Ramos (cell line): ENCODE data around the gene CD8A.

ENCODE experiments used
- in situ Hi-C: fragments of 300-500 bp; cut with MboI; formaldehyde crosslinking; loops from one replicate; pipeline ENCODE4 v1.14.3; 2022; ENCODE audit warnings: low sequenced_read_pairs; ENCODE audit not compliant: unreplicated experiment

The CD8A gene

DNA sequence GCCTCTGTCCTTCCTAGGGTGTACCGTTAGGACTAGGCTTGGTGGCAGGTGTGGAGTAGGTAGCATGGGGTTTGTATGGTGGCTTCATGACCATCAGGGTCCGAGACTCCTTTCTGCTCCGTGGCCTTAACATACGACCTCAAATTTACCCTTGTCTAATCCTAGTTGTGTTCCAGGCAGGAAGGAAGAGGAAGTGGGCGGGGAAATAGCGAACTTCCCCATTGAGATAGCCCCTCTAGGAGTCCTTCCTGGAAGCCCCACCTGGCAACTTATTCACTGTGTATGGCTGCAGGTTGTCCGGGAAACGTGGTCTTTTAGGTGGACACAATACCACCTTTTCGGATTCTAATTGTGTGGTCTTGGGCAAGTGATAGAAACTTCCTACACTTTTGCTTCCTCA is 9.3 kb downstream of the CD8A start:
- in situ Hi-C loops: no loop called here

DNA sequence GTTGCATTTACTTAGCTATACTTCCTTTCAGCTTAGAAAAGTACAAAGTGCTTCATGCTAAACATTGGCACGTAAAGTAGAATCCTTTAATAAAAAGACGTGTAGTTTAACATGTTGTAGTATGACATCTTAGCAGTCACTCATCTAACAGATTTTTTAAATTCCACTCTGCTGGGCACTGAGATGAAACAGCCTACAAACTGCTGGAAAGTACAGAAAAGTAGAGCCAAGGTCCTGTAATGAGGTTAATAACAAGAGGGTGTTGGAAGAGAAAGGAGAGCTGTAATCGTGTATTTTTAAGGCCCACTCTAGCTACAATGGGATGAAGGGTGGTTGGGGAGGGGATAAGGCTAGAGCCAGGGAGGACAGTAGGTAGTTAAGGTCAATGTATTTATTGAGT is 10.7 kb downstream of the CD8A start:
- in situ Hi-C loops: no loop called here

DNA sequence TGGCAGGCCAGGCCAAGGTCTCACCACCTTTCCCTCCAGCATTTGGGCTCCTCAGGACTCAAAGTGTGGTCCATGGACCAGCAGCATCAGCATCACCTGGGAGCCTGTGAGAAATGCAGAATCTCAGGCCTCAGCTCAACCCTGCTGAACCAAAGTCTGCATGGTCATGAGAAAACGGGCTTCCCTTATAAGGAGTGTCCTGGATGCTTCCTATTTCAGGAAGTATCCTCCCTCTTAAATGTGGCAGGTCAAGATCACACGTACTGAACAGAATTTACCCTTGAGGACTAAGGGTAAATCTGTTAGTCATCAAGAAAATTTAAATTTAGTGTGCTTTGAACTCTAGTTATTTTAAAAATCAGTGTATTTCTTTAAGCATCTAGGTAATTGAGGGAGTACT is 11.8 kb downstream of the CD8A start:
- in situ Hi-C loops: no loop called here

DNA sequence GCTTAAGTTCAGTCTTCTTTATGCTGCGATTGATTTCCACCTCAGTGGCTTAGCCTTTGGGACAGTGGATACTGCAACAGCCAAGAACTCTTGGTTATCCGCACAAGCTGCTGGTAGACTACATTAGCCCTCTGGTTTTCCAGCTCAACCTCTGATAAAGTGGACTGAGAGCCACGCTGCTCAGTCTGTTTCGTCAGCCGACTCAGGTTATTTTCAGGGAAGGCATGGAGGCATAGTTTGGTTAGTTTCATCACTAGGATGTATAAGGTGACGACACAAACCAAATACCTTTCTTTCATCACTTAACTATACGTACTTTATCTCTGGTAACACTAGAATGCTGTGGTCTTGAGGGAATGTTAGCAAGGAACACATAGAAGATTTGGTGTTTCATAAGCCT is 14.2 kb downstream of the CD8A start:
- in situ Hi-C loops: no loop called here

DNA sequence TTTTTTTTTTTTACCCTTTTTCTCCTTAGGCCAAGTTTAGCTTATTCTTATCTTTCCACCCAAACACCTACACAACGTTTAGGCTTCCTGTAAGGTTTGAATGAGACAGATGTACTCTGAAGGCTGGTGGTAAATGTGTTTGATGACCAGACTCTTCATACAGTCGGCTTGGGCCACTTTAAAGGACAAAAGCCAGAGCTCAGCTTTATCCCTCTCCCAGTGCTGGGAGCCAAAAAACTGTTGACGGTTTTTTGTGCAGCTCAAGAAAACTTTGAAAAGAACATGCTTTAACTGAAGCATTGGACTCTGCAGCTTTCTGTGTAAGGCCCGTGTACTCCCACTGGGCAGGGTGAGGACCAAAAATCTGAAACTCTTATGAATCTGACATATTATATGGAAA is 15.4 kb downstream of the CD8A start:
- in situ Hi-C loops: no loop called here

DNA sequence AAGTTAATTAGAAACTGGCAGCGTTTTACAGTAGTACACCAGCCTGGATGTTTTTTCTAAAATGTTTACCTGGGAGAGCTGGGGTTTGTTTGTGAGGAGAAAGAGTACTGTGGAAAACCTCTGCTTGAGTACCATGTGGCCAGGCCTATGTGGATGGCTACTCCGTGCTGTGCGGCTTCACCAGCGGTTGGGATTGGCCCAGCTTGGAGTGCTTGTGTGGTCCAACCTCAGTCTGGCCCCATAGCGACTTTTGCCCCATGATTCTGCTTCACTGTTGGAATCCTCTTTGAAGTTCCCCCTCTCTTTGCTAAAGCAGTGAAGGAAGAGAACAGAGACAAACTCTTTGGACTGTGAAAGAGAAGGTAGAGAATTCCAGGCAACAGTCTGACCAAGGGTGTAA is 15.9 kb downstream of the CD8A start:
- in situ Hi-C loops: no loop called here

DNA sequence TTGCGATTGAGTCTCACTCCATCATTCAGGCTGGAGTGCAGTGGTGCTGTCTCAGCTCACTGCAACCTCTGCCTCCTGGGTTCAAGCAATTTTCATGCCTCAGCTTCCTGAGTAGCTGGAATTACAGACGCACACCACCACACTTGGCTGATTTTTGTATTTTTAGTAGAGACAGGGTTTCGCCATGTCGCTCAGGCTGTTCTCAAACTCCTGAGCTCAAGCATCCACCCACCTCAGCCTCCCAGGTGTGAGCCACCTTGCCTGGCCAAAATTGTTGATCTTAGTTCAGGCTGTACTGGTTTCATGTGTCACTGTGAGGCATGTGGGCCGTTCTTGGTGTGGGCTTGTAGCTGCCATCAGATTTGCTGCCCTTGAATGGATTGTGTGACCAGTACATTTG is 18.1 kb downstream of the CD8A start:
- in situ Hi-C loops: no loop called here

DNA sequence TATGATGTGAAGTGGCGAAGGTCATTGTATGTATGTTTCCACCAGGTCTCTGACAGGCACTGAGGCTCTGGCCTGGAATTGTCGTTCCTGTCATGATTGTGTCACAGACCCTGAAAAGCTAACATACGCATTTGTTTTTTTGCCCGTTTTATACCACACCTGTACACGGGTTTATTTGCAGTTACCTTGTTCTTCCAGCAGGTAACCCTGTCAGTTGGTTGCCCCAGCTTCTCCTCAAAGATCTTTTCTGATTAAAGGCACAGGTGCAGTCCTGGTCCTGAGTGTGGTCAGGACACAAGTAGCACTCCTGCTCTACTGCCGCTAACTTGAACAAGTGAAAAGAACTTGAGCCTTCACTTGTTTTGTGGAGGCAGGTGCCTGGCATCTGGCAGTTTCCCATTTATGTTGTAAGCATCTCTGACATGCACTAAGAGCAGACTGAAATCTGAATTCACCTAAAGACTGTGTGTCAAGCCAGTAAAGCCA is 19.9 kb downstream of the CD8A start:
- in situ Hi-C loops: no loop called here

DNA sequence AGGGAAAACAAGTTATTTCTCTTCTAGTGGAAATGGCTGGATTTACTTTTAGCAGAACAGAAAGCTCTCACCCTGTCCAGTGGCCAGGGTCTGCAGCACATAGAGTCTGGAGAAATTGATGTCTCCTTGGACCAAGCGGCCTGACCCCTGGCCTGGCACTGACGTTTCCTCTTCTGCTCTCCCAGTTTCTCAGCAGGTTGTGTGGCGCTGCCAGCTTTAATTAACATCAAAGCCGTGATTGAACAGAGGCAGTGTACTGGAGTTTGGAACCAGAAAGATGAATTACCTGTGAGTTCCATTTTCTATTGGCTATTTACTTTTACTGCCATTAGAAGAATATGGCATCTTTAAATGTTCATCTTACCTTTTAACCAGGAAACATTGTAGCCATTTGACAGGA is 20.9 kb downstream of the CD8A start:
- in situ Hi-C loops: no loop called here

DNA sequence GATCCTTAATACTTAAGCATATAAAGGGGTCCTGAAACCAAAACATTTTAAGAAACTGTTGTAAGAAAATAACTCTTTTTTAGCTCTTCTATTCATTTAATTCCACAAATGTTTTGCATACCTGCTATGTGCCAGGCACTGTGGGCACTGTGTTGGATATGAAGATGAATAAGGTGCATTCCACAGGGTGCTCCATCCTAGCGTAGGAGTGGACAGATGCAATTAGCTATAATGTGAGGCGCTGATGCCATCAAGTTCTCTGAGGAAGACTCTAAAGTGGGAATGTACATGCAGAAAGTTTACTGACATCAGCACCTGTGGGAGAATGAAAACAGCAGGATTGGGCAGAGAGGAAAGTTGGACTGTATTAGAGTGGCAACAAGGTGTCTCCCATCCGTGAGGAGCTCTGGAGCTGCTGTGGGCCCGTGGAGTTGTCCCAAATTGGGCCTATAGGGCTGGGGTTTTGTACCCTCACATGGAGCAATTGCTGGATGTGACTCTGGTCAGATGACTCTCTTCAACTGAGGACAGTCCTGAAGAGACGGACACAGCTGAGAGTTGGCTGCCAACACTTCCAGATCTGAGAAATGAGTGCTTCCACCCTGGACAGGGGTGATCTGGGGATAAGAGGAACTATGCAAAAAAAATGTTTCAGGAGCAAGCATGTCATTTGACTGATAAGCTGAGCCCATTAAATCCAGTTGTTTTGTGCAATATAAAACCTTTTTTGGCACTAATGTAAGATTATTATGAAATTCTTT is 22.3 kb downstream of the CD8A start:
- in situ Hi-C loops: no loop called here

DNA sequence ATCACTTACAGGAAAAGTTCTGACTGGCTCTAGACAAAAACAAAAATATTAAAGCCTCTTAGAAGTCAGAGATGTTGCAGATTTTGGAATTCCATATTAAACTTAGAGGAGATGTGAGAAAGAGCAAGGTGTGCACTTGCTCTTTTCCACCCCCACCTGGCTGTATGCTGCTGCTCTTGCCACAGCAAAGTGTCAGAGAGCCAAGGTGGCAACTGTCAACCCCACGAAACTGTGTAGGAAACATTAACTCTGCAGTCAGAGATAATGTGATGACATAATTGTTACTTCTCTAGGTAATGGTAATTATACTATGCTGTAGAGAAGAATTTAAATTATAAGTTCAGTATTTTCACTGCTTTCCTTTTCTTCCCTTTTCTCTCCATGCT is 25.4 kb downstream of the CD8A start:
- in situ Hi-C loops: no loop called here

DNA sequence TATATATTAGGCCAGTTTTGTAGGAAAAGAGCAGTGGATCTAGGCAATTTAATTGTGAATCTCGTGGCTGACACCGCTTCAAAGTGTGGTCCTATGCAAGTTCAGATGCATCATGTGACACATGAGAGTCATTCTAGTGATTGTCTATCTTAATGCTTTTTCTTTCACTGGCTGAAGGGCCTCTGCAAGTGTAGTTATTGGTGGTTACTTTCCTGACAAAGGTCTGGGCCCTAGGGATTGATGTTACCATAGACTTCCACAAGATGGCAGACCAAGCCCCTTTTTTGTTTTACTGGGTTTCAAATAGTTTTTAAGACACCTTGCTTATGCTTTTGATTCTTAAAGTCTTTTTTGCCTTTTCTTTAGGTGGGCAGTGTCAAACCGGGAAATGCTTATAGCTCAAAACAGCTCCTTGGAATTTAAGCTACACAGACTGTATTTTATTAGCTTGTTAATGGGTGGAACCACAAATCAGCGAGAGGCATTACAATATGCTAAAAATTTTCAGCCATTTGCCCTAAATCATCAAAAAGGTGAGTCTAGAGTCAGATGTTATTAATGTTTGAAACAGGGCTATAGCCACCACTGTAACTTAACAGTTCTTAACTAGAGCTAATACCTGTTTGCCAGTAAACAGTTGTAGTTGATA is 25.9 kb downstream of the CD8A start:
- in situ Hi-C loops: no loop called here

DNA sequence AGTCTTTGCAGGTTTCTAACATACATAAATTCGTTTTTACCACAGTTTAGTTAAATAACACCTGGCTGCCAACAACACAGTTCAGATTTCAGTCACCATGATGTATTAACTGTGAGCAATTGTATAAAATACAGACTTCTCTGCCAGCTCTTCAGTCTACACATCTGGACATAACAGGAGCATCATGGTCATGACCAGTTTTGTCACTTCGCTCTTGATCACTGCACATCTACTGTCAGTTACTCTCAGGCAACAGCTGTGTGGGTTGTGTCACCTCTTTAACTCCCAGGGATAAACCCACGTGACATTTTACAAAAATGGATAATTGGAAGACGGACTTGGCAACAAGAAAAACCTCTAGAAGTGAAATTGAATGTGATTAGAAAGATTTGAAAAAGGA is 30.3 kb downstream of the CD8A start:
- in situ Hi-C loops: no loop called here

DNA sequence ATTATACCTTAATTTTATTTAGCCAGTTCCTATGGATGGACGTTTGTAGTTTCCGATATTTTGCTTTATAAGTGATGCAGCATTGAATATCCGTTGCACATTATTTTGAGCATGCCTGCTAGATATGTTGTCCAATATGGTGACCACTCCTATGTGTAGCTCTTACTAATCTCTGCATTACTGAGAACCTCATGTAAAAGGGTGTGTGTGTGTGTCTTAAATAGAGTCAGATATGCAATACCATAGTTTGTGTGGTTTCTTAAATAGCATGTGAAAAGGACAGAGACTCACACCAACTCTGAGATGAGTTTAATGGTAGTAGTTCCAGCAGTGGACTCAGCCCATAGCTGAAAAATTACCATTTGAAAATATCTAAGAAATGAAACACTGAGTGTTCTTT is 32.3 kb downstream of the CD8A start:
- in situ Hi-C loops: no loop called here

DNA sequence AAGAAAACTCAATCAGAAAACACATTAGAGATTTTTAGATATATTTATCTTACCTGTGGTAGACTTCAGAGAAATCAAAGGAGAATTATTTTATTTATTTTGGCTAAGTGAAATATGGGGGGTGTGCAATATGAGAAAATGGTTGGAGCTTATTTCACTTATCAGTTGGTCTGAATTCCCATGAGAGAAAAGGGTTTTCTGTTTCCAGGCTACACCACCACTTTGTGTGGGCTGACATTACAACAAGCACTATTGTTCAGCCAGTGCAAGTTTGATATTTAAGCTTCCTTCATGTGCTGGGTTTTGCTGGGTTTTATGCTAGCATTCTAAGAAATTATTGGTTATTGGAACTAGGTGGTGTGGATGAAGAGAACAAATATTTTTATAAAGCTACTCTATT is 37.1 kb downstream of the CD8A start:
- in situ Hi-C loops: no loop called here

DNA sequence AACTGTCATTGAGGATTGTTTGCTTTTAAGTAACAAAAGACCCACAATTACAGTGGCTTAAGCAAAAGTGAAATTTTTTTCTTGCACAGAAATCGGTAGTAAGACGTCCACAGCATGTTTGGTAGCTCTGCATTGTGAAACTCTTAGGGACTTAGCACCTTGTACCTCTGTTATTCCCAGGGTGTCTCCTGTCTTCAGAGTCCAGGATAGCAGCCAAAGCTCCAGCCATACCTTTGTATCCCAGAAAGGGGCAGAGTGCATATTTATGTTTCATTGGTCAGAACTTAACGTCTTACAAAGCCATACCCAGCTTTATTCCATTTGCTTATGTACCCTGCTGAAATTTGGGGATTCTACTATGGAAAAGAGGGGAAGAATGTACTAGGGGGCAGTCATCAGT is 37.8 kb downstream of the CD8A start:
- in situ Hi-C loops: no loop called here

DNA sequence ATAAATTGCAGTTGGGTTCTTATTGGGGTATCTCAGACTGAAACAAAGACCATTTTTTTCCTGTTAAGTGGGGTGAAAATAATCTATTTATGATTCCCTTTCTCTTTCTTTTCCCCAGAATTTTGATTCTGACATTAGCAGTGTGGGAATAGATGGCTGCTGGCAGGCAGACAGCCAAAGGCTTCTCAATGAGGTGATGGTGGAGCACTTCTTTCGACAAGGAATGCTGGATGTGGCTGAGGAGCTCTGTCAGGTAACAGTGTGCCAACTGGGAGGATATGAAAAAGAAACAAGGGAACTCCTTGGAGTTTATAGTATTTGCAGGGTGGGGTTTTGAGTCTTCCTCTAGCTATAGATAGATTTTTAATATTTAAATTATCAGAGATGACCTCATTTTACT is 38.9 kb downstream of the CD8A start:
- in situ Hi-C loops: no loop called here

DNA sequence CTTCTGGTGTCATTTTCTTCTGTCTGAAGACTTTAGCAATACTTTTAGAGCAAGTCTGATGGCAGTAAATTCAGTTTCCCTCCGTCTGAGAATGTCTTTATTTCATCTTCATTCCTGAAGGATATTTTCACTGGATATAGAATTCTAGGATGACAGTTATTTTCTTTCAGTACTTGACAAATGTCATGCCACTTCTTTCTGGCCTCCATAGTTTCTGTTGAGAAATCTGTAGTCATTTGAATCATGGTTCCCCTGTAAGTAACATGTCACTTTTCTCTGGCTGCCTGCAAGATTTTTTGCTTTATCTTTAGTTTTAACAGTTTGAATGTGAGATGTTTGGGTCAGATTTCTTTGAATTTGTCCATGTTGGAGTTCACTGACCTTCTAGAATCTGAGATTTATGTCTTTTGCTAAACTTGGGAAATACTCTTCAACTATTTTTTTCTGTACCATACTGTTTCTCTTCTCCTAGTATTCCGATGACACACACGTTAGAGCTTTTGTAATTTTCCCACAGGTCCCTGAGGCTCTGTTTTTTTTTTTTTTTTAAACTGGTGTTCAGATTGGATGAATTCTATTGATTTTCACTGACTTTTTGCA is 40.4 kb downstream of the CD8A start:
- in situ Hi-C loops: no loop called here

DNA sequence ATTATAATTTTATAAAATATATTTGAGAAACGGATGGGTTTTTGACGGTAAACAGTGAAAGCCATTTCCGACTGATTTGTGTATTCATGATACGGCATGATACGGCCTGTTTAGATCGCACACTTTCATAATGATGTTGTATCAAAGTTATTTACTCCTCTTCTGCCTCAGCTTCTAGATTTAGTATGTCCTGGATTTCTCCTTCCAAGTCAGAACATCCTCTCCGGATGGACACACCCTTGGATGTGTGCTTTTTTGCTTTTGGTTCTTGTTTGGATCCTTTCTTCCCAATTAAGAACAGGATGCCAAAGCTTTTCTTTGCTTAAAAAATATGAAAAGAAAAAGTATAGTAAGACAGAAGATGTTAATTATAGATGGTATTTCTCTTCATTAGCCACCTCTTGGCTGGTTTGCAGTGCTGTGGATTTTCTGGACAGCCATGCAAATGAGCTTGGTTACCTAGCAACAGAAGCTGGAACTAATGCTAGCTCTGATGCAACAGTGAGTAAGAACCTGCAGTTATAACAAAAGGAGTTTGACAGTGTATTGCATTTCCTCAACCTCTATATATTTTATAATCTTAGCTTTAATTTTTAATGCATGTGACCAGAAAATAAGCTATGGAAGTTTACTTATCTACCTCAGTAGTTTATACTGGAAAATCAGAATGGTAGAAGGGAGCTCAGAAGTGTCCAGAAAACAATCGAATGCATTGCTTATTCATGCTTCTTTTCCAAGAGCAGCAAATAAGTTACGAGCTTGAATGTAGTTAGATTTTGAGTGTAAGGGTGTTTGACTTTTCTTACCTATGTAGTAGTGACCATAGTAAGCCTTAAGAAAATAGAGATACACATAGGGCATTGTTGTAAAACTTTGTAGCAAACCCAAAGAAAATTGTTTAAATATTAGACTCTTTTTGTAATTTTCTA is 42.7 kb downstream of the CD8A start:
- in situ Hi-C loops: no loop called here

DNA sequence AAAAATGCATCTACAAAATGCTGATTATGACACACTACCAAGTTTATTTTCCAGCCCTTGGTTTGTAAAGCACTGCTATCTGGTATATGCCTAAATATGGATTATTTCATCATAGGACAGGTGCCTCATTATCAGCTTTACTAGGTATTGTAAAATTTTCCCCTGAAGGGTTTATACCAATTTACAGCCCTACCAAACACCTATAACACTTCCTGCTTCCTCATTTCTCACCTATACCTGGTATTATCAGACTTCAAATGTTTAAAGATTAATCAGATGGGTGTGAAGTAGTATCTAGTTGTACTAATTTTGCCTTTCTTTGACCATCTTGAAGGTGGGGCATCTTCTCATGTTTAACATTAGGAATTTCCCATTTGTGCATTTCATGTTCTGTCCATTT is 43.8 kb downstream of the CD8A start:
- in situ Hi-C loops: no loop called here

DNA sequence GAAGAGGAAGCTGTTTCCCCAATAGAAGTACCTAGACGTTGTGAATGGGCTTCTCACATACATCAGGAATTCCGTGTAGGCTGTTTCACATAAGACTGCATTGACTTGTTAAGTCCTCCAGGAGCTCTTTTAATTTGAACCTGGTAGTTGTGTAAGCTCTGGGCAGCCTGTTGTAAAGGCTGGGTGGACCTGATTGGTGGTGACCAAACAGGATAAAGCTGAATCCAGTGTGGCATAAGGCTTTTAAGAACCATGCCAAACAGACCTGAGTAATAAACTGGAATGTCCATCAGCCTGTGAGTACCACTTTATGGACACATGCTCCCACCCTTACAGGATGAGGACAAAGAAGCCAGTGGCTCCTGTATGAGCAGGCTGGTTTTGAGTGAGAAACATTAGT is 46.6 kb downstream of the CD8A start:
- in situ Hi-C loops: no loop called here
